Measurements from ENCODE around the gene GLYAT.
"Not testable (repeated sequence)": the region's sequence is repeated elsewhere in the genome, so short reads cannot be mapped to it uniquely, and the experiment has no call there.

GLYAT gene

DNA sequence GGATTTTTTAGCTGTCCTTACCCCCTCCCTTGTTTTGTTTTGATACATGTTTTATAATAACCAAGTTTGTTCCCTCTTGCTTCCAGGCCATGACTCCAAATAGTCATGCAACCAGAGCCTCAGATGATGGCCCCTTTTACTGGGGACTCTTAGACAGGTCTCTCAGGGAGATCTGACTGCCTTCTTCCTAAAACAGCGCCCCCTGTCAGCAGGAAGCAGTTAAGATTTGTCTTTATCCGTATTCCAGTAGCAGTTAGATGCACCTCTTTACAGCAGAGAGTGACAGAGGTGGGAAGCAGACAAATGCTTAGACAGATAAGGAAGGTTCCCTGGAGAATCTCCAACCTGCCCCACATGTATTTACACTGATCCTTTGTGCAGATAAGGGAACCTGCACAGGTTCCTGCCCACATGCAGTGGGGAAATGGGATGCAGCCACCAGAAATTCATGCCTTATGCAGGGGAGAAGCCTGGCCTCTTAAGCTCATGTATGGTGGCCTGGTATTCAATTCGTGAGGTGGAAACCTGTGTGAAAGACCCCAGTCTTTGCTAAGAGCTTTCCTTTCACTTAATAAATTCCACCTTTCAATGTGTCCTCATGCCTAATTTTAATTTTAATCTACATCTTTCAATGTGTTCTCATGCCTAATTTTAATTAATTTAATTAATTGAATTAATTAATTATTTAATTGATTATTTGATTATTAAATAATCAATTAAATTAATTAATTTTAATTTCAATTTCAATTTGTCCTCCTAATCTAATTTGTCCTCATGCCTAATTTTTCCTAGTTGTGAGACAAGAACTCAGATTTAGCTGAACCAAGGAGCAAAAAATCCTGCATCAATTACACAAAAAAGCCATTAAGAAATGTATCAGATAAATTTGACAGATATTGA is 11.5 kb upstream of the GLYAT start:
- DNase-seq = no peak

DNA sequence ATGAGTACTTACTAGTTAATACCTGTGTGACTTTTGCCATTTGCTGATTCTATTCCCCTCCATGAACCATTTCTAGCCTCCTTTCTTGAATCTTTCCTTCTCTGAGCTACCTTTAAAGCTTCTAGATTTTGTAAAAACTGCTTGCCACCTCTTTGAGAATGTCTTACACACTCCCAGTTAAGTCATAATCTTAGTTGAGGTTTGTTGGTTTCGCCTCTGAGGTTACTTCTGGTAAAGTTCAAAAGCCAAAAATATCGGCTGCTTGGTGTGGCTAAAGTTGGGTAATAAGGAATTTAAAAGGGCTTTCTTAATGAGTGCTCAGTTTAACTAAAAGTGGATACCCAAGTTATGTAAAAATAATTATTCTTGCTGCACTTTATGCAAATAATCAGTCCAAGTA is 10.4 kb upstream of the GLYAT start:
- no peak for DNase-seq

DNA sequence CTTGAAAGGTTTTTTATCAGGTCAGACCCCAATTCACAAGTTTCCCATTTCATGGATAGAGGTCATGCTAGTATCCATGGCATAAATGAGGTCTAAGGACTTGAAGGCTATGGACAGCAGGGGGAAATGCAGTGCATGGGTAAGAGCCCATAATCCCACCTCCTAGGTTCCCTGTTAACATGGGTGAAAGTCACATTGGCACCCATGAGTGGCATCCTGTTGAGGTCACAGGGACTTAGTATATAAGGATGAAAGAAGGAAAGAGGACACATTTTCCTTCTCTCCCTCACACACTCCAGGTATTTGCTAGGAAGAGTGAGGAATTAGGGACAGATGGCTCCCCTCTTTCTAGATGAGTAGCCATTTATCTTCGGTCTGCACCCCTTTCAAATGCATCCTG is 9.4 kb upstream of the GLYAT start:
- no peak for DNase-seq

DNA sequence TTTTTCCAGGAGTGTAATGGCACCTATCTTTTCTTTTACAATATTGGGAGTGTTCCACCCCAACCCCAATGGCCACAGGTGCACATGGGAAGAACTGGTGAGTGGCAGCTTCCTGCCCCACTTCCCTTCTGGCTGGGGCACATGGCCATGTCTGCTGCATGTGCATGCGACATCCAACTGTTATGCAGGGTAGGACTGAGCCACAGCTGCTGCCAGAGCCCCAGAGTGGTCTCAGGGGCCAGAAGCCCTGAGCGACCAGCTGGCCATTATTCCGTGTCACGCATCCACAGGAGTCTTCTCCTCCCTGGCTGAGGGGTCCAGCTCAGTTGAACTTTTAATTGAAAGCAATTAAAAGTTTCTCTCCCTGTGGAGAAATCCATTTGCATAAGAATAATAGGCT is 8.7 kb upstream of the GLYAT start:
- no peak for DNase-seq

DNA sequence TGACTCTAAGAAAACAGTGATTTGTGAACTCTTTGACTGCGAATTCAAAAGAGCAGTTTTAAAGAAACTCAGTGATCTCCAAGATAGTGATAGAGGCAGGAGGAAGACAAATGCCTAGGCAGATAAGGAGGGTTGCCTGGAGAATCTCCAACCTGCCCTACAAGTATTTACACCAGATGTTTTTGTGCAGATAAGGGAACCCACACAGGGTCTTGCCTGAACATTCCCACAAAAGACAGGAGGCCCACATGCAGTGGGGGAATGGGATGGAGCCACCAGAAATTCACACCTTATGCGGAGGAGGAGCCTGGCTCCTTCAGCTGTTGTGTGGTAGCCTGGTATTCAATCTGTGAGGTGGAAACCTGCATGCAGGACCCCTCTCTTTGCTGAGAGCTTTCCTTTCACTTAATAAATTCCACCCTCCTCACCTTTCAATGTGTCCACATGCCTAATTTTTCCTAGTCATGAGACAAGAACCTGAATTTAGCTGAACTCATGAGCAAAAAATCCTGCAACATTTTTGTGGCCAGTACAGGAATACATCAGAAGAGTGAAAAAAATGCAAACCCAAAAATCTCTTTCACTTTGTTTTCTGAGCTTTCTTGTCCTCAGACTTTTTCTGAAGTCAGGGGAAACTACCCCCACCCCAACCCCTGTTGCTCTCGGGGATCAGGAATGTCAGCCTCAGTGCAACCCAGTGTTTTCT is 8.1 kb upstream of the GLYAT start:
- no peak for DNase-seq

DNA sequence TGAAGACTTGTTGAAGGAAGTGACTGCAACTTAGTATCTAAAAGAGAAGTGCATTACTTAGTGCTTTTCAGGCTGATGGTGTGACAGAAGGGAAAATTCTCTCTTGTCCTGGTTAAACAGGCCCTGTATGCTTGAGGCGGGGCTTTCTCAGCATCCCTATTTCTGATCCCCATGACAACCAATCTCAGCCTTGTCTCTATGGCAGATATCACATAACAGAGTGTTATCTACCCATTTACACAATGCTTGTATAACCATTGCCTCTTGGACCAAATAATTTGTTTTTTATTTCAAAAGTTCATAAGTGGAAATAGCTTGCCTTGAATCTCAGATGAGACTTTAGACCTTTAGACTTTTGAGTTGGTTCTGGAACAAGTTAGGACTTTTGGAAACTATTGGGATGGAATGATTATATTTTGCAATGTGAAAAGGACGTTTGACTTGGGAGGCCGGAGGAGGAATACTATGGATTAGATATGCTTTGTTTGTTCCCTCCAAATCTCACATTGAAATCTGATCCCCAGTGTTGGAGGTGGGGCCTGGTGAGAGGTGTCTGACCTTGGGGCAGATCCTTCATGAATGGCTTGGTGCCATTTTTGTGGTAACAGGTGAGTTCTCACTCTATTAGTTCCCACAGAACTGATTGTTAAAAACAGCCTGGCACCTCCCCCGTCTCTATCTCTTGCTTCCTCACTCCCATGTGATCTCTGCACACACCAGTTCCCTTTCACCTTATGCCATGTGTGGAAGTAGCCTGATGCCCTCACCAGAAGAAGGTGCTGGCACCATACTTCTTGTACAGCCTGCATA is 3.1 kb upstream of the GLYAT start:
- DNase-seq = no peak

DNA sequence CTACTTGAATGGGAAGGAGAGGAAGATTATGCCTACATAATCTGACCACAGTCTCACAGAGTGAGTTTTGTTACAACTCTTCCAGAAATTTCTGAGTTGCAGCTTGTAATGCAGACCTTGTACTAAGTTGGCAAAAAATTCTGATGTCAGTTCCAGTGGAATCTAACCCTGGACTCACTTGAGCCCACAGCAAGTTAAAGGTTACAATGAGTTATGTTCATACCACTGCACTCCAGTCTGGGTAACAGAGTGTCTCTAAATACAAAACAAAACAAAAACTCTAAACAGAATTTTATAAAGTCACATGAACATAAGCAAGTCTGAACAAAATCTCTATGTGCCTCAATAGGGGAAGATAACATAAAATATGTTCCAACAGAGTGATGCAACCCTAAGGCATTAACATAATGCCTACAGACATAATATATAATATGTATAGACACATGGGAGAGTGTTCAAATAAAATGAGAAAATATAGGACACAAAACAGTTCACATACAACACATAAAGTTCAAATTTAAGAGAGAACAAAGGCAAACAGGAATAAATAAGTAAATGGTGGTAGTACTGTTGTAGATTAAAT is 1.1 kb downstream of the GLYAT start:
- DNase-seq = no peak

DNA sequence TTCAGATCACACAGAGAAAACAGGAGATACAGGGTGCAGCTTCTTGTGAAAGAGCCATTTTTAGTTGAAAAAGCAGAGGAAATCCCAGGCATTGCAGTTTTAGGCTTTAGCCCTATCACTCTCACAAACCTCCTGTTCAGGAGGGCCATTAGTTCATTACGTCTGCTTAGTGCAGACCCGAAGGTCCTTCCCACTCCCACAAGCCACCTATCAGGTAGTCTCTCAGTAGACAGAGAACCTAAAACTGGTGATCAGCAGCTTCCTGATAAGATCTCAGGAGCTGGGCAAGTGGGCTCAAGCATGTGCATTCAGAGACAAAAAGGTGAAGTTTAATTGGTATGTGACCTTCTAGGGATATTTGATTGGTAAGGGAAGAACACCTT is 4.3 kb downstream of the GLYAT start:
- no peak for DNase-seq

DNA sequence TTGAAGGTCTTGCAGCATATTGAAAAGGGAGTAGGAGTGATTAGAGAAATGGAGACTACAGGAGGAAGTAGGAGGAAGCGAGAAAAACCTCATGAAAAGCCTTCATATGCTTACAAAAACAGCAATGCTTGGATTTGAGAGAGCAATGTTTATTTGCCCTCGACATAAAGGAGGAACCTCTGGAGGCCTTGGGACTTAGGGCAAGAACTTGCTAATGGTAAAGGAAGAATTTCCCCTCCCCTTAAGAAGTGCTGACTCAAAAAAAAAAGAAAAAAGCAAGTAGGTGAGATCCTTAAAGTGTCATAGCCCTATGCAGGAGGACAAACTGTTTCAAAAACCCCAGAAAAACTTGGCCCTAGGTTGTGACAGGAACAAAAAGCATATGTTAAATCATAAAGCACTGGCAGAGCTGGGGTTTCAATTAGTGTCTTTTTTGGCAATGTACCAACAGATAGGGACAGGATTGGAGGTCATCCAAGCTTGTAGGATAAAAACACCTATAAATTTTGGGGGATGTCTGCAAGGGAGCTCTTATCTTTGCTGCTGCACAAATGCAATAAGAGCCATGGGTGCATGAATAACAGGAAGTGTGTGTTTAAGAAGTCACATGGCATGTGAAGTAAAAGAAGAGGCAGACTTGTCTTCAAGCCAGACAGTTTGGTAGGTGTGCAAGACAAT is 4.9 kb downstream of the GLYAT start:
- no peak for DNase-seq

DNA sequence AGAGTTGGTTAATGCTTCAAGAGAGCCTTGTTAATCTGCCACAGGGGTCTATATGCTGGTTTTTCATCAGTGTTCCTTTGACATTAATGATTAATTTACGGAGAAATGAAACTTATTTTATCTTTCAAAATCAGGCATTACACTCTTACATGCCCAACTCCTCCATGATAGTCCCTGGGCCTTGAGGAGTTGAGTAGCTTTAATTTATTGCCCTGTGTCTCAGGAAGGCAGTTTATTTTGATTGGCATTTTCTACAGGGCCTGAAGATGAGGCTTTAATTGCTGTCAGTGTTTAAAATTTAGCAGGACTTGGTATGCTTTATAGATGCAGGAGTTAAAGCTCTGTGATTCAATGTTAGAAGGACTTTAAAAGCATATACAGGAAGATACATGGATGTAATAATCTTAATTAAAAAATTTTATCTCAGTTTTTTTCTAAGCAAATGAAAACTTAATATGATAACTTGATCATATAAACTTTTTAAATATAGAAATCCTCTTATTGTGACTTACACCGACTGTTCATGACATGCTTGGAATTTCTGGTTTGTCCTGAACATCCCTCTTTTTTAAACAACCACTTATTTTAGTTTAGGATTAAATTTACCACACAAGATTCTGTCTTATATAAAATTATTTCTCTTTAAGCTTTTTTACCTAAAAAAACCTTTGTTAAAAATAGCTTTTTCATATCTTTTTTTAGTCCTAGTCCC is 12.2 kb downstream of the GLYAT start:
- DNase-seq = no peak

DNA sequence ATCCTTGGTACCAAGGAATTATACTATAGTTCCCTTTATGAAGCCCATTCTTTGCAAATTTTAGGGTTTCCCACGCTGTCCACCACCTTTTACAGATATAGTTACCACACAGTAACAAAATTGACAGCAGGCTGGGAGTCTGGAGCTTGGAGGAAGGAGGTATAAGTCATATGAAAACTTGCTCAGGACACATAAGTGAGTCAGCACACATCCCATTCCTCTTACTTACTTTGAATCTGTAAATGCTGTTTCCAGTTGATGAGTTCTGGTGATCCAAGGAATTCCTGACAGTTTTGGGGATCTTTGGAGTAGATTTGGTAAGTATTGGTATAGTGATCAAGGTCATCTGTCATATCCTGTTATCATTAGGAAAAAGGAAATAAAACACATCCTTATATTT is 19.2 kb downstream of the GLYAT start:
- DNase-seq = no peak

DNA sequence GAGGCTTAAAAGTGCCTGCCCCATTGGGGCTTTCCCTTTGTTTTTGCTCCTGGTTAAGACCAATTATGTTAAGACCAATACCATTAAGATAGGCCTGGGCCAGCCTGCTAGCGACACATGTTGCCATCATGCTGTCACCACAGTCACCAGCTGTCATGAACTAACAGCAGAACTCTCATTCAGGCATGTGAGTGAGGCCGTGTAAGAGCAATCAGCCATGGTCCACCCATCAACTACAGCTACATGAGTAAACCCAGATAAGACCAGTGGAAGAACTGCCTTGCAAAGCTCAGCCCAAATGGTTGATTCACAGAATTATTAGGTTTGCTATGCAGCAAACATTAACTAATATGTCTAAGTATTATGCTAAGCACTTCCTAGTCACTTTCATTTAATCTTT is 19.9 kb downstream of the GLYAT start:
- DNase-seq = no peak

DNA sequence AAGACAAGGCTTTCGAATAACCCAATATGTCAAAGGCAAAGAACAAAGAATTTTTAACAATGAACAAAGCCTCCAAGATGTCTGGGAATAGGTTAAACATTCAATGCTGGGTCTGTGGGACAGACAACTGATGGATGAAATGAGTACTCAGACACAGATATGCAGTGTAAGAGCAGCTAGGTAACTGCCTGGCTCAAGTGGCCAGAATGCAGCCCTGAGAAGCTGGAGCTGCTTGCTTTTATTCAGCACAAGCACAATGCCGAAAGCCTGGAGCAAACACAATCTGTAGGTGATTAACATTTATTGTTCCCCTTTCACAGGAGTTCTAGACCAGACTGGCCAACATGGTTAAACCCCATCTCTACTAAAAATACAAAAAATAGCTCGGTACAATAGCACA is 24.0 kb downstream of the GLYAT start:
- DNase-seq = no peak

DNA sequence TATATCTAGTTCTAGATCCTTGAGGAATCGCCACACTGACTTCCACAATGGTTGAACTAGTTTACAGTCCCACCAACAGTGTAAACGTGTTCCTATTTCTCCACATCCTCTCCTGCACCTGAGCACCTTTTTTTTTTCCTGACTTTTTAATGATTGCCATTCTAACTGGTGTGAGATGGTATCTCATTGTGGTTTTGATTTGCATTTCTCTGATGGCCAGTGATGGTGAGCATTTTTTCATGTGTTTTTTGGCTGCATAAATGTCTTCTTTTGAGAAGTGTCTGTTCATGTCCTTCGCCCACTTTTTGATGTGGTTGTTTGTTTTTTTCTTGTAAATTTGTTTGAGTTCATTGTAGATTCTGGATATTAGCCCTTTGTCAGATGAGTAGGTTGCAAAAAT is 34.9 kb downstream of the GLYAT start:
- not testable (repeated sequence) for DNase-seq

DNA sequence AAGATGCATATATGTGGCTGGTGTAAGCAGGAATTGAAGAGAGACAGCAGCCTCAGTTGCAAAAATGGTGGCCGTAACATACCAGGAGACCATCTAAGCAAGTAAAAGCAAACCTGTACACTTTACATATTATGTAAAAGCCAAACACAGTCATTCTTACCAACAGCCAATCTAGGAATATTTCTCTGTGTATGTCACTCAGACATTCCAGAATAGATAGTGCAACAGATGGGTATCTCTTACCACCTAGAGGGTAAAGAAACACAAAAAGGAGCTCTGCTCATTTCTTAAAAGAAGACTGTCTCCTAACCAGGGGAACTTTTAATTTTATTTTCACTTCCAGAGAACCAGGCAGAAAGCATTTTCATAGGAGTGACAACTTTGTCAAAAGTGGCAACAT is 38.7 kb downstream of the GLYAT start:
- no peak for DNase-seq

DNA sequence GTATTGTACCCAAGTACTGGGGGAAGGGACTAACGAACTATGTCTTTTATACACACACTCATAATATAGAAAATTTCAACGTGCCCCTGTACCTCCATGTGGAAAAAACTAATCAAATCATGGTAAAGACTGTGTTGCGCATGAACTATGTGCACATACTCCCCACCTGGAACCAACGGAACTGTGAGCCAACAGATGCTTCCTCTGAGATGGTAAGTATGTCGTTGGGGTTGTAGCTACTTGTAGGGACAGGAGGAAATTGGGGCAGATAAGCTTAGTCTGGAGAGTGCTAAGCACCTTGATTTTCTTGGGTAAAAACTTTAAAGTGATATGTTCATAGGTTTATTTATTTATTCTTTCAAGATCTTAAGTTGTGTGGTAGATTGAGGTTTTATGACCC is 40.1 kb downstream of the GLYAT start:
- DNase-seq = no peak

DNA sequence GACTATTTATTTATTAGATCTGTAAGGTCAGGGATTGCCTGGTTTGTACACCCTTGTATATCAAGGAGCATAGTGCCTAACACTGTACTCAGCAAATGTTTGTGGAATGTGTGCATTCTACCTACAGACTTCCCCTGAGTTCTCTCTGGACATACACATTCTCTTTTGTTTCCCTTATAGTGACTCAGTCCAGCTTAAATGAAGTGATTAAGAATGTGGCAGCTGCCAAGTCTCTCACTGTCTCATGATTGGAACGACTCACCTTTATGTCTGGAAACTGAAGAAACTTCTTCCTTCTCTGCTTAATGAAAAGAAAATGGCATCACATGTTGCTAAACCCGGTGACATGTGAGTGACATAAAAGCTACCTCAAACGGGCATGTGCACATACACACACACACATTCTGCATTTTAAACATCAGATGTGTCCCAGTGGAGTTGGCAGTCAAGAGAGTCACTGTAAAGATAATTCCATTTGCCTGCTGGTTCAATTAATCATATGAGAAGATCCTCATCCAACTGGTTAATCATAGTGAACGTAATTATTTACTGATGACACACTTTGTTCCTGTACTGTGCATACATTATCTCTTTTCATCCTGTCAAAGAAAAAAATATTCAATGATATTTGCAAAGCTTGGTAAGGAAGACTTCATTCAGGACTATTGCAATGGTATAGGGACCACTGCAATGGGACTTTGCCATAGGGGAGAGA is 42.8 kb downstream of the GLYAT start:
- no peak for DNase-seq

DNA sequence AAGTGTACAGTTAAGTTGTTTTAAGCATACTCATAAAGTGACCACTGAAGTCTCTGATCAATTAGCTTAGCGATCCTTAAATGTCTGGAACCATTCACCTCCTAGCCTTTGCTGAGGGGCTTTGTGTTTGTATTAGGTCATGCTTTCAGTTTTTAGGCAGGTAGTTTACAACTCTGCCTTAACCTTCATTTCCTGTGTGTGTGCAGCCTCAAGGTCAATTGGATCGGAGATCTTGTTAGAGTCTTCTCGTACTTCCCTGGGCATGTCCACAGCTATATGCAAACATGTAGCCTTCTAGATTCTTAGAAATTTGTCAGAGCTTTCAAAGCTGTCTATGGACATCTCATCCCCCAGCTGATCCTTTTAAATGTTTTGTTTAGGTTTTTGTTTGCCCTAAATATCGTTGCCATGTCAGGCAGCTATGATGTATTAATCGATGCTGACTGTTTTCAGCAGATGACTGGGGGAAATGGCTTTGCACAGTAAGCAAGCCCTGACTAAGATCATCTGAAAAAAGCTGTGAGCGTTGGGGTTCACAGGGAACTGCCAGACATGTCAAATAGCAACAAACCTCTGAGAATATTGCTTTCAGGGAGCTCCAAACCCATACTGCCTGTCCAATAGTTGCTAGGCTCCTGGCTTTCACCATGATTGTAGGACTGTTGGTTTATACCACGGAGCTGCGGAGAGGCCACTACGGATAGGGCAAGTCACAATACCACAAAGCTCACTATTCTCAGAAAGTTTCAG is 45.6 kb downstream of the GLYAT start:
- DNase-seq = no peak

DNA sequence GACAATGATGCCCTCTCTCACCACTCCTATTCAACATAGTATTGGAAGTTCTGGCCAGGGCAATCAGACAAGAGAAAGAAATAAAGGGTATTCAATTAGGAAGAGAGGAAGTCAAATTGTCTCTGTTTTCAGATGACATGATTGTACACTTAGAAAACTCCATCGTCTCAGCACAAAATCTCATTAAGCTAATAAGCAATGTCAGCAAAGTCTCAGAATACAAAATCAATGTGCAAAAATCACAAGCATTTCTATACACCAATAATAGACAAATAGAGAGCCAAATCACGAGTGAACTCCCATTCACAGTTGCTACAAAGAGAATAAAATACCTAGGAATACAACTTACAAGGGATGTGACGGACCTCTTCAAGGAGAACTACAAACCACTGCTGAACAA is 49.1 kb downstream of the GLYAT start:
- not testable (repeated sequence) for DNase-seq

DNA sequence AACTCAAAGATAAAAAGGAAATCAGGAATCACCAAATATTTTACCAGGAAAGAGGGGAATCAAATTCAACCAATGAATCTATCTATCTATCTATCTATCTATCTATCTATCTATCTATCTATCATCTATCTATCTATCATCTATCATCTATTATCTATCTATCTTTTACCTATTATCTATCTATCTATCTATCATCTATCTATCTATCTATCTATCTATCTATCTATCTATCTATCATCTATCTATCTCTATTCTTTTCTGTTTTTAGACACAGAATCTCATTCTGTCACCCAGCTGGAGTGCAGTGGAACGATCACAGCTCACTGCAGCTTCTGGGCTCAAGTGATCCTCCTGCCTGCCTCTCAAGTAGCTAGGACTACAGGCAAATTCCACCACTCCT is 54.2 kb downstream of the GLYAT start:
- DNase-seq = not testable (repeated sequence)

Measured in activated CD4-positive, alpha-beta T cell treated with anti-CD3 and anti-CD28 coated beads, Interleukin-2, amount 50 U/mL, for 1 hour (primary cell).